ENCODE data around the gene MAP2K3.

DNA sequence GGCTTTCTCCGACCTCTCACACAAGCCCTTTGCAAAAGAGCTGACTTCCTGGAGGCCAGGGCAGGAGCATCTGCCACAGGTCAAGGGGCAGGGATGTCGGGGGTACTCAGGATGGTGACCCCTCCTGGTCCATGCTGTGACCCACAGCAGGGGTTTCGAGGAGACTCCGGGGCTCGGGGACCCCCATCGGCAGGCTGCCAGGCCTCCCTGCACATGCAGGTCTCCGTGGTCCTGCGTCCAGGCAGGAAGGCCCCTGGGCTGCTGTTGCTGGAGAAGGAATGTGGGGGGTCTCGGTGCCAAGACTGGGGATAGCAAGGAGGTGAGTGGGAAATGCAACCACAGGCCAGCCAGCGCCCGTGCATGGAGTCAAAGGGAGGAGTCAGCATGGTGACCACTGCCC, 42.9 kb upstream of the MAP2K3 start:
- TF ChIP-seq JUN (IDR thresholded peaks at IDR 0.05; ENCODE audit: low read depth, low read length) (no peak), SIX5 (IDR thresholded peaks at IDR 0.05; ENCODE audit: low read depth, low read length) (no peak), POLR2AphosphoS5 (IDR thresholded peaks at IDR 0.05; ENCODE audit: low read depth, low read length) (no peak), EZH2 (IDR thresholded peaks at IDR 0.05; ENCODE audit: low read depth, low read length, severe bottlenecking) (no peak), NANOG (IDR thresholded peaks at IDR 0.05; ENCODE audit: insufficient read depth, low read depth, low read length, poor library complexity, severe bottlenecking) (no peak), EP300 (IDR thresholded peaks at IDR 0.05; ENCODE audit: borderline replicate concordance in 1 of 2, low read depth in 2 of 2, low read length in 2 of 2) (no peak)
- TF ChIP-seq, protein P1, sequence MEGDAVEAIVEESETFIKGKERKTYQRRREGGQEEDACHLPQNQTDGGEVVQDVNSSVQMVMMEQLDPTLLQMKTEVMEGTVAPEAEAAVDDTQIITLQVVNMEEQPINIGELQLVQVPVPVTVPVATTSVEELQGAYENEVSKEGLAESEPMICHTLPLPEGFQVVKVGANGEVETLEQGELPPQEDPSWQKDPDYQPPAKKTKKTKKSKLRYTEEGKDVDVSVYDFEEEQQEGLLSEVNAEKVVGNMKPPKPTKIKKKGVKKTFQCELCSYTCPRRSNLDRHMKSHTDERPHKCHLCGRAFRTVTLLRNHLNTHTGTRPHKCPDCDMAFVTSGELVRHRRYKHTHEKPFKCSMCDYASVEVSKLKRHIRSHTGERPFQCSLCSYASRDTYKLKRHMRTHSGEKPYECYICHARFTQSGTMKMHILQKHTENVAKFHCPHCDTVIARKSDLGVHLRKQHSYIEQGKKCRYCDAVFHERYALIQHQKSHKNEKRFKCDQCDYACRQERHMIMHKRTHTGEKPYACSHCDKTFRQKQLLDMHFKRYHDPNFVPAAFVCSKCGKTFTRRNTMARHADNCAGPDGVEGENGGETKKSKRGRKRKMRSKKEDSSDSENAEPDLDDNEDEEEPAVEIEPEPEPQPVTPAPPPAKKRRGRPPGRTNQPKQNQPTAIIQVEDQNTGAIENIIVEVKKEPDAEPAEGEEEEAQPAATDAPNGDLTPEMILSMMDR (IDR thresholded peaks at IDR 0.05; ENCODE audit: control extremely low read depth in 1 of 3, insufficient read depth in 1 of 3, low read depth in 1 of 3, low read length in 3 of 3), result no peak
